Measurements from ENCODE around the gene STK32A.
"Not testable (repeated sequence)": the region's sequence is repeated elsewhere in the genome, so short reads cannot be mapped to it uniquely, and the experiment has no call there.

Gene STK32A

DNA sequence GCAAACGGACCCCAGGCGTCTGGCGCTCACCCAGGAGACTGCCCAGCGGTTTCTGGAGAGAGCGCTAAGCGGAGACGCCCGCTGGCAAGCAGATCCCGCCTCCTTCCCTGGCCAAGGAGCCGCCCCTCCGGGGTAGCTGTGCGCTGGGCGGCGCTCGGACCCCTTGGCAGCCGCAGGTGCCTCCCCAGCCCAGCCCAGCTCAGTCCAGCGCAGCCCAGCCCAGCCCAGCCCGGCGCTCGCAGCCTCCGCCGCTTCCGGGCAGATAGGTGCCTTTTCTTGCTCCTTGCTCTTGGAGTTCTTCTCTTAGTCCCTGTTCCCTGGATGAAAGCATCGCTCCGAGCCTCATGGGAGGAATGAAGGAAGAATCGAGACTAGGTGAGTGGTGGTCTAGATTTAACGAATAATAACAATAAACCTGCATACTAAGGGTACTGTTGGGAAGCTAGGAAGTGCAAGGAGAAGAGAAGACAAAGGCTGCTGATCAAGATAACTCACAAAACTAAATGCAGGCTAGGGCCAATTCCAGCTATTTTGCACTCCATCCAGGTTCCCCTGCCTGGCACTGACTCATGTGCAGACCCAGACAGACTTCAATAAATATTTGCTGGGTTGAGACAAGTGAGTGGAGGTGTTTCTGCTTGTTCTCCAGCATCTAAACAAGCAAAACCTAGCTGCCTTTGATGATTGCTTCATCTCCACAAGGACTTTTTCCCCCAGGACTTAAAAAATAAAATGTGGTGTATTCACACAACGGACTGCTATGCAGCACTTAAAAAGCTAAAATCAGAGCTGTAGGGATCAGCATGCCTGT, at the start of gene STK32A:
Gene STK32A, plus strand, starts transcription at position 202 of the 811 bp plus-strand sequence. CDS start 4,609 bp downstream, outside the sequence.
- peak in 1 of 2 experiments; percentile 78 for DNase-seq

DNA sequence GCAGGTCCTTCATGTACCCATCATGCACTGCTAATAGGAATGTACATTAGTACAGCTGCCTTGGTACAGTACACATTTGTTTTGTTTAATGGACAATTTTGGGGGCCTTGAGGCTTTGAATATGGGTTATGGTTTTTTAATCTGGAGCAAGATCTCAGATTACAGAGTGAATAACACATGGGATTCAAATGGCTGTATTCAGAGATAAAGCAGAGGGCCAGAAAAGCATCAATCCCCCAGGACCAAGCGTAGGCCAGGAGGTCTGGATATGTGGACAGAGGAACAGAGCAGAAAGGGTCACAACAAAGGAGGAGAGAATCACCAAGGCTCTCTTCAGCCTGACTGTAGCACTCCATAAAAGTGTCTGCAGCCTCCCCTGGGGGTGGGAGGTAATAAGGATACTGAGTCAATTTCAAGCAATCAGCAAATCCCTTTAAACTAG, 47.7 kb upstream of the STK32A start:
- DNase-seq: no peak

DNA sequence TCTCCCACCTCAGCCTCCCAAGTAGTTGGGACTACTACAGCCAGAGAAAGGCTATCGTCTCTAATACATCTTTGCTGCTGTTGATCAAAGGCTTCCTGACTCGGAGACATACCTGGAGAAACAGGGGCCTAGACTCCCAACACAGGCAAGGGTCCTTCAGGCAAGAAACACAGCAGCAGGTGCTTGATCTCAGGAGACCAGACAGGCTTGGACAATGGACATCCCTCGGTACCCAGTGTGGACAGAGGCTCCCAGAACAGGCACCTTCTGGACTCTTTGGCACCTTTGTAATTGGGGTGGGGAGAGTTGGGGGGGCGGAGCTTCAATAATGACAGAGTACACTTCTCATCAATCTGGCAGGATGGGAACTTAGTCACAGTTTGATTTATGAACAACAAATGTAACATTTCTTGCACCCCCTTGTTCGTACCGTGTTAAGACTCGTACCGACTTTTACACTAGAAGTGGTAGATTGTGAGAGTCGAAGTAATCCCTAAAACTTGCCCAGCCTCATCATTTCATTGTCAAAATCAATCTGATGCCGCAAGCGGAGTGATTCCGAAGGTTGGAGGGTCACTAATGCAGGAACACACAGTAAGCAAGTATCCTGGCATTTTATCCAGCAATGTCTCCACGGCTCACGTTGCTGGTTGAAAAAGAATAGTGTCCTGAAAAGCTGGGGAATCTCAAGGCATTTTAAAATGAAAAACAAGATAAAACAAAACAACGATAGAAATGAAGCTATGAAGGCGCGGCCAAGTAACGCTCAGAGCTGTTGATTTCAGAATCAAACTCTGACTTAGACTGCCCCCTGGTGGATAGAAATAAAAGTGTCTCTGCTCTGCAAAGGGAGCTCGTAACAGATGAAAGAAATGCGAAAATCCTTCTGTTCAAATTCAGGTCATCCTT, 46.4 kb upstream of the STK32A start:
- peak; percentile 77 to 89 for DNase-seq

DNA sequence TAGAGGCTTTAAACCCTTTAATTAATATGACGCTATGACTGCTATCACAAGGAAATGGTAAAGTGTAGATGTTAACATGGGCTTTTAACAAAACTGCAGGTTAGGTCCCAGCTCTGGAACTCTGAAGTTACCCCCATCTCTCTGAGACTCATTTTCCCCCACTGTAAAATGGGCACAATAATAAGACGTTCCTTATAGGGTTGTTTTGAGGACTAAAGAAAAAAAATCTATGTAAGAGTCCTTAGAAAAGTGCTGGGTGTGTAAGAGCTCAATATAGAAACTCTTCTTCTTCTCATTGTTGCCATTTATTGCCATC, 45.8 kb upstream of the STK32A start:
- DNase-seq: no peak

DNA sequence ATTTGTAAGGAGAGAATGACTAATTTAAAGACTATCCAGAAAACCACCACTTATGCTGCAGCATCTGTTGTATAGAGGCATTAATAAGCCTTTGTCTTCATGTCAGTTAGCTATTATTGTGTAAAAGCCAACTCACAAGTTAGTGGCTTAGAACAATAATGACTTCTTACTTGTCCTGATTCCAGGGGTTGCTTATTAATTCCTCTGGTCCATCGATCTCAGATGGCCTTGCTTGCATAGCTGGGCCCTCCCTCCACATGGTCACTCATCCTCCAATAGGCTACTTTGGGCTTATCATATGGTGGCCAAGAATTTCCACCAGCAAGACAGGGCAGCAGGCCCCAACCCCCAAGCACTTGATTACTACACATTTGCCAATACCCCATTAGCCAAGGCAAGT, 44.5 kb upstream of the STK32A start:
- DNase-seq: peak in 1 of 2 experiments; percentile 6

DNA sequence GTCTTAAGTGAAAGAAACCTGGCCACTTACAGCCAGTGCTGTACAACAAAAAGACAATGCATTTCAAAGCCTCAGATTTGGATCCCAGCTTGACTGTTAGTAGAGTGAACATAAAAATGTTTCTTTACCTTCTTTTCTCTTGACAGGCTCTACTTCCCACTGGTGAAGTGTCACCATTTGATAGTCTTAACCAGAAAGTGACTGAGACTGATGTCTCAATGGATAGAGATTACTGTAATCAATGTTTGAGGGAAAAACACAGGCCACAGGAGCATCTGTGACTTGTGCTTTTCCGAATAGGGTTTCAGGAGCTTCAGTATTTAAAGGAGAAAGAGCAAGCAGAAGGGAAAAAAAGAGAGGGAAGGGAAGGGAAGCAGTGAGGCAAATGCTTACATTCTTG, 41.7 kb upstream of the STK32A start:
- no peak for DNase-seq

DNA sequence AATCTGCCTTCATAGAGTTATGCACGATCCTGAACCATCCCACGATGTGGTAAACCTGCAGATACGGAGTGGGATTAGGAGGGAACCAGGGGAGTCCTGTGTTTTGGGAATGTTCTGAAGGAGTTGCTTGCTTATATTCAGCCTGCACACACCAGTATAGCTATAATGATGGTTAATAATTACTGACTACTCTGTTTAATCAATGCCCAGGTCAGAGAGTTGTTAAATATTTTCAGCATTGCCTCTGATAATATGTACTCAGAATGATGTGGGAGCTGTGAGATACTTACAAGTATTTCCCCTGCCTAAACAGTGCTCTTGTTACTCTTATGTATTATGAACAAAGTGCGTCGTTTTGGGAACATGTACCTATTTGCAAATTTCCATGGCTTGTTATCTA, 34.8 kb upstream of the STK32A start:
- no peak for DNase-seq

DNA sequence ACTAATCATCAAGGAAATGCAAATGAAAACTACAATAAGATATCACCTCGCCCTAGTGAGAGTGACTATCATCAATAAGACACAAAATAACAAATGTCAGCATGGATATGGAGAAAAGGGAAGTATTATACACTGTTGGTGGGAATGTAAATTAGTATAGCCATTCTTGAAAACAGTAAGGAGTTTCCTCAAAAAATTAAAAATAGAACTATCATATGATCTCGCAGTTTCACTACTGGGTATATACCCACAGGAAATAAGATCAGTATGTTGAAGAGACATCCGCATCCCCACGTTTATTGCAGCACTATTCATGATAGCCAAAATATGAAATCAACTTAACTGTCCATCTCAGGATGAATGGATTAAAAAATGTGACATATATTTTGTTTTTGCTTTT, 31.6 kb upstream of the STK32A start:
- DNase-seq: no peak

DNA sequence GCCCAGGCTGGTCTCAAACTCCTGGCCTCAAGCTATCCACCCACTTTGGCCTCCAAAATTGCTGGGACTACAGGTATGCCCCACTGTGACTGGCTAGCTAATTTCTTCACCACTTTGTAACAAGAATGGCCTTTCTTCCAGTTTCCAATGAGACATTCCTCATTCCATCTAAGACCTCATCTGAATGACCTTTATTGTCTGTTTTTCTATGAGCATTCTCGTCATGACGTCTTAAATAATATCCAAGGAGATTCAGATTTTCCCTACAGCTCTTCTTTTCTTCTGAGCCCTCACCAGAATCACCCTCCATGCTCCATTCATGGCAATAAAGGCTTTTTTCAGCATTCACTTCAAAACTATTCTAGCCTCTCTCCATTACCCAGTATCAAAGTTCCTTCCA, 30.2 kb upstream of the STK32A start:
- DNase-seq: no peak

DNA sequence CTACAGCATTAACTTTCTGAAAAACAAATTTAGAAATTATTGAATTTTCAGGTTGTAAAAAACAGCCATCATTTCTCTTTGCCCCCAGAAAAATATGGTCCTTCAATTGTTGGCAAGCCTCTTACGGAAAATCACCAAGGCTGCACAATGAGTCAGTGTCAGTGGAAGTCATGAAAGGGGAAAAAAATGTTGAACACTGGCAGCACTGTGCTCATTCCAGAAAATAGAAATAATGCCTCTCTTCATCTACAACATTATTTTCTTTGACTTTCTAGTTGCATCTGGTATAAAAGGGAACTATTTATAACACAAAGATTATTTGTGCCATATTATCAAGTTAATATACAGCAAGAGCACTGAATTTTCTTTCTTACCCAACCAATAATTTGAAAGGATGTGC, 26.7 kb upstream of the STK32A start:
- peak; percentile 5 to 10 for DNase-seq

DNA sequence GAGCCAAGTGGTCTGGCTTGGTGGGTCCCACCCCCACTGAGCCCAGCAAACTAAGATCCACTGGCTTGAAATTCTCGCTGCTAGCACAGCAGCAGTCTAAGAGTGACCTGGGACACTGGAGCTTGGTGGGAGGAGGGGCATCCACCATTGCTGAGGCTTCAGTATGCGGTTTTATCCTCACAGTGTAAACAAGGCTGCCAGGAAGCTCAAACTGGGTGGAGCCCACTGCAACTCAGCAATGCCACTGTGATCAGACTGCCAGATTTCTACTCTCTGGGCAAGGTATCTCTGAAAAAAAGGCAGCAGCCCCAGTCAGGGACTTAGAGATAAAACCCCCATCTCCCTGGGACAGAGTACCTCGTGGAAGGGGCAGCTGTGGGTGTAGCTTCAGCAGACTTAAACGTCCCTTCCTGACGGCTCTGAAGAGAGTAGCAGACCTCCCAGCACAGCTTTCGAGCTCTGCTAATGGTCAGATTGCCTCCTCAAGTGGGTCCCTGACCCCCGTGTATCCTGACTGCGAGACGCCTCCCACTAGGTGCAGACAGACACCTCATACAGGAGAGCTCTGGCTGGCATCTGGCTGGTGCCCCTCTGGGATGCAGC, 18.2 kb upstream of the STK32A start:
- no peak for DNase-seq

DNA sequence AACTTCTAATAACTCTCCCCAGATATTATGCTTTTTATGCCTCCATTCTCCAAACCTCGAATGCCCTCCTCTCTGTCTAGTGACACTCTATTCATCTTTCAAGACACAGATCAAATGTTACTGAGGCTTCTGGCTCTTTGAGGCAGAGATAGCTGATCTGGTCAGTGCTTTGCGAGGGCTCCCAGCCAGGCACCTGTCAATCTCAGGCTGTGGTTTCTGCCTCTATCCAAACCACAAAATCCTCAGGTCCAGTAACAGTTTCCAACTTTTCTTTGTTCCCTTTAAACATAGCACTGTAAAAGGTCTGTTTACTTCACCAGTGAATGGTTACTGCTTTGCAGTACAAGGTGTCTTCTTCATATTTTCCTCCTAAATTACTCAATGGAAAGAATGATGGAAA, 11.5 kb upstream of the STK32A start:
- no peak for DNase-seq

DNA sequence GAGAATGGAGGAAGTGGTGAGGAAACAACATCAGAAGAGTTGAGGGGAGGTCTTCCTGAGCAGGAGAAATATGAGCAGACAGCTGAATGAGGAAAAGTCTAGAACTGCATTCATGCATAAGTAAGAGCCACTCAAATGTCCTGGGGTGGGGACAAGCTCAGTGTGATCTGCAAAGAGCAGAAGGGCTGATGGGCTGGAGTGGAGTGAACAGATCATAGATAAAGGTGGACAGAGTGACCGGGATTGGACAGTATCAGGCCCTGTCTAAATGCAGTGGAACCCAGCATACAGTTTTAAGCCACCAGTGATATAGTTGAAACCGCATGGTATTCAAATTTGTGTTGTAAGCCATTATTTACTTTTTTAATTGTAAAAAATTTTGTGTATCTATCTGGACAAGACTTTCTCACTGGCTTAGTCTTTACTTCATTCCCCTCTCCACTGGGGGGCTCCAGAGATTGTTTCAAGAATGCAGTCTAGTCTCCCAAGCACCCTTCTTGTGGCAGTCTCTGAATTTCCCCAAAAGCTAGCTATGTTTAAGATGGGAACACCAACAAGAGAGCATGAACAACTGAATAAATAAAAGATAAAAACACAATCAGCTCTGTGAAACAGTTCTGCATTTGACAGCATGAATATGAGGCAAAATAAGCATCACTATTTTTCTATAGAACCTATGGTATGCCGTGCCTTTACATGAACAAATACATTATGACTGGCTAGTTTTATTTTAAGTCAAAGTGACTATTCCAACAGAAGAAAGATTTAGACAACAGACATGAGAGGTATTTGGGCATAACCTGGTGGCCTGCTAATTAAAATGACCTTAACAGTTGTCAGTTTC, 10.7 kb upstream of the STK32A start:
- DNase-seq: peak; percentile 53 to 66

DNA sequence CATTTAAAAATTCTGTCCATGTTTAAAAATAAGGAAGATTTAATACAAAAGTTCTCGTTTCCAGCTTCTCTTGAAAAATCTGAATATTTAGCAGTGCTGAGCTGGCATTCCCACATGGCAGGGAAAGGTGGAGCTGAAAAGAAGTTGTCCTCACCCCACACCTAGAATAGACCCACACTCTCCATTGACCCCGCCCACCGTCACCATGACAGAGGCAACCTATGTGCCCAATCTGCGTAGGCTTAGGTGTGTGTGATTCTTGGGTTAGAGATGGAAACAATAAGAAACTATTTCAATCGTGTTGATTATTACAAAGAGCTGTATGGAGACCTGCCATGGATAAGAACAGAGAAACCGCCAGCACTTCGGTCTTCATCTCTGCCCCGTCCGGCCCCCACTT, 8.9 kb upstream of the STK32A start:
- no peak for DNase-seq

DNA sequence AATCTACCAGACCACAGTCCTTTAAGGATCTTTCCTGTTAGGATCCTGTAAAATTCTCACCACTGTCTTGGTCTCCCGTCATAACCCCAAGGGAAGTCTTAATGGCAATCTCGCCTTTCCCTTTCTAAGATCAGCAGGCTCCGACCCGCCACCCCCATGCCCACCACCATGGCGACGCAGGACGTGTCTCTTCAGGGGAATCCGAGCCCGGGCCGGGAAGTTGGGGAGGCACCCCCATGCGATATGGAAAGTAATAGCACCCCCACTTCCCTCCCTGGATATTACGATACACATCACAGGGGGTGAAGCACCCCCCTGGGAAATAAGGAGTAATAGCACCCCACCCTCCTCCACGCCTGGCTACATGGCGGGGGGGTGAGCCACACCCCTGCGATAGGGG, 8.3 kb upstream of the STK32A start:
- DNase-seq: no peak

DNA sequence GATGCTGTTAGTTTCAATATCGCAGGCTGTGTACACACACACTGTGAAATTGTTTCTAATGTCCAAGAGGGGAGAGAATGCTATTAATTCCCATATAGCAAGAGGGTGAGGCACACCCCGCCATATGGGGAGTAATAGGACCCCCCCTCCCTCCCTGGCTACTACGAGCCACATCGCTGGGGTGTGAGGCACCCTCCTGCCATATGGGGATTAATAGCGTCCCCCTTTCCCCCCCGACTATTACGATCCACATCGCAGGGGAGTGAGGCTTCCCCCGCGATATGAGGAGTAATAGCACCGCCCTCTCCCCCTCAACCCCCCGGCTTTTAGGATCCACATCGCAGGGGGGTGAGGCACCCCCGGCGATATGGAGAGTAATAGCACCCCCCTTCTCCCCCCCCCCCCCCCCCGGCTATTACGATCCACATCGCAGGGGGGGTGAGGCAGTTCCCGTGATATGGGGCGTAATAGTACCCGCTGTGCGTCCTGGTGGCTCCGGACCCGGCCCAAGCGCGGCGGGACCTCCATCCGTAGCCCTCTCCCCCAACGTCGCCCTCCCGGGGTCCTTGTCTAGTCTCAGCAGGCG, 494 bp upstream of the STK32A start:
- no peak for DNase-seq

DNA sequence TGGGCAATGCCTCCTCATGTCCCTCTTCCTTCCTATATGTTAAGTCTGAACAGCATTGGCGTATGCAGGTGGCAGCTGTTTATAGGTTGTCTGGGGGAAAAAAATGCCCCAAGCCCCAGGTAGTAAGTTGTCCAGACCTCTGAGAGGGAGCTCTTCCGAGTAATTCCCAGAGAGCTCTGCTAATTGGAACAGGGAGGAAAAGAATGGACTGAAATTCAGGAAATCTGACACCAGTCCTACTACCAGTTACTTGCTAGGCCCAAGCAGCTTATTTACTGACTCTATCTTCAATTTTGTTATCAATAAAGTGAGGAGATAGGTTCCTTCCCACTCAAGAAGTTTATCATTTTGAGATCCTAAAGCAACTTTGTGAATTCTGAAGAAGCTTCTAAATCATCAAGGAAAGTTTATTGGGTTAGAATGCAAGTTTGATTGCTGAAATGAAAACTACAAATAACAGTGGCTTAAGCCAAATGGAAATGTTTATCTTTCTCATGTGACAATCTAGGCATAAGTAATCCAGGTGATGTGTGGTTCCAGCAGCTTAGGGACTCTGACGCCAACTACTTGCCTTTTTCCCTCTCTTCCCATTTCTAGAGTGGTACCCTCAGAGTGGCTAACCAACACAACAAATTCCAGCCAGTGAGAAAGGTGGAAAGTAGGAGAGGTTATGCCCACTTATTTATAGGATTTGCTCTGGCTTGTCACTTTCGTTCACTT, 5.6 kb downstream of the STK32A start:
- no peak for DNase-seq

DNA sequence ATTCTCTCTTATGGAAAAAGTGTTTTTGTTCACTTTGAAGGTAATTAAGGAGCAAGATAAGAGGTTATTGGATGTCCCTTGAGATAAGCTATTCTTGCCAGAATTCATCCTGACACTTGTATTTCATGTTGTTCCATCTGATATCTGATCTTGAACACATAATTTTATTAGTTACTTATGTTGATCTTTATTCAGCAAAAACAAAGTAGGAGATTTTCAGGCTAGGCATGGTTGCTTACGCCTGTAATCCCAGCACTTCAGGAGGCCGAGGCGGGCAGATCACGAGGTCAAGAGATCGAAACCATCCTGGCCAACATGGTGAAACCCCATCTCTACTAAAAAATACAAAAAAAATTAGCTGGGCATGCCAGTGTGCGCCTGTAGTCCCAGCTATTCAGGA, 8.4 kb downstream of the STK32A start:
- DNase-seq: not testable (repeated sequence)

DNA sequence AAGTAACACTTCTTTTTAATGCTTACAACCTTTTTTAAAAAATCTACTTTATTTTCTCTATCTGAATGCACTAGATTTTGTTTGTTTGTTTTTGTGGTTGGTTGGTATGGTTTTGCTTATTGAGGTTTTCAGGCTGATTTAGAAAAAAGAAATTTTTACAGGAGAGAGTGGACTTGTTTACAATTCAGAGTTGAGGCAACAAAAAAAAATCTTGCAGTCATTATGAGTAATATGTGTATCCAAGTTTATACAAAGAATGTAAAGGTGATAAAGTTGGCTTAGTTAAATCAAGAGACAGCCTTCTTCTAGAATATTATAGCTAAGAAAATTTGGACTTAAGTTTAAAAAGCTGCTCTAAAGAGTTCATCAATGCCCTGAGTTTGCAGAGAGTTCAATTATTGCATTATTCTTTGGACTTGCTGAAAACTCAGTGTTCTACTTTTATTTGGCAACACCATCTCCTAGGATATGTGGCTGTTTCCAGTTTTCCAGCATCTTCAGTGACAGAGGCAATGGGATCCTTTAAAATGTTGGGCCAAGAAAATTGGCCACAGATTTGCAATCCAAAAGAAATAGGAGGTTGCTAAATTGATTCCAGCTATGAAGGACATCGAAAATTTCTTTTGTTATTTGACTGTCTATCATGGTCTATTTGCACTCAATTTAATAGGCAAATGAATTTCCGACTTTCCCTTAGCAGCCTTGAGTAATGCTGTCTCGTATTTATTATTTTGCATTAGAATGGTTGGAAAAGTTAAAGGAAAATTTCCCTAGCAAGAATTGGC, 10.7 kb downstream of the STK32A start:
- peak in 1 of 2 experiments; percentile 8 for DNase-seq

DNA sequence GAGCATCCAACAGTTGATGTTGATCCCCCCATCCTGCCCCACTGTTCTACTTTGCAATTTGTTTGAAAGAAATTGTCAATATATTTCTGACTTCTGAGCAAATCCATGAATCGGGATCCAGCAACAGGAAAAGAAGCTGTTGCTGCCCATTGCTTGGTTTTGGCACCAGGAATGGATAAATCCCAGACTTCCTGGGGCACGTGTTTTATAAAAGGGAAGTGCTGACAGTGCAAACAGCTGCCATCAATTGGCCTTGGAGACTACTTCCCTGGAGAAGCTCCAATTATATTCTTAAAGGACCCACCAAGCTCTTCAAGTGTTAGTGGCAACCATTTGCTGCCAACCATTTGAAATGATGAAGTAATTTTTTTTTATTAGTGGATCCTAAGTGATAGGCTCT, 13.7 kb downstream of the STK32A start:
- peak; percentile 48 to 96 for DNase-seq

DNA sequence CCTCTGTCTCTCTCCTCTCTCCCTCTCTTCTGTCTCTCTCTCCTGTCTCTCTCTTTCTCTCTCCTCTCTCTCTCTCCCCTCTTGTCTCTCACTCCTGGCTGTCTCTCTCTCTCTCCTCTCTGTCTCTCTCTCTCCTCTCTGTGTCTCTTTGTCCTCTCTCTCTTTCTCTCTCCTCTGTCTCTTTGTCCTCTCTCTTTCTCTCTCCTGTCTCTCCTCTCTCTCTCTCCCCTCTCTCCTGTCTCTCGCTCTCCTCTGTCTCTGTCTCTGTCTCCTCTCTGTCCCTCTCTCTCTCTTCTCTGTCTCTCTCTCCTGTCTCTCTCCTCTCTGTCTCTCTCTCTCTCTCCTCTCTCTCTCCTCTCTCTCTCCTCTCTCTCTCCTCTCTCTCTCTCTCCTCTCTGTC, 25.0 kb downstream of the STK32A start:
- no peak for DNase-seq

Measured in NCI-H446 (cell line).